ENCODE data around the gene KIF26A.

KIF26A gene

GRCh38 chr14:104211741-104212140 lies 73.4 kb downstream of the KIF26A start:
- no peak for DNase-seq

GRCh38 chr14:104212206-104213095 lies 74.1 kb downstream of the KIF26A start:
- DNase-seq, result no peak

GRCh38 chr14:104213301-104214034 lies 75.1 kb downstream of the KIF26A start:
- no peak for DNase-seq

GRCh38 chr14:104214431-104215218 lies 76.2 kb downstream of the KIF26A start:
- no peak for DNase-seq

GRCh38 chr14:104215706-104216334 lies 77.4 kb downstream of the KIF26A start:
- no peak for DNase-seq

GRCh38 chr14:104216457-104216856 lies 78.1 kb downstream of the KIF26A start:
- DNase-seq, result no peak

- DNase-seq, result no peak
Observed at GRCh38 chr14:104217486-104218360, 79.3 kb downstream of the KIF26A start.

- DNase-seq, result no peak
Observed at GRCh38 chr14:104218361-104219180, 80.2 kb downstream of the KIF26A start.

- no peak for DNase-seq
Observed at GRCh38 chr14:104219731-104220214, 81.4 kb downstream of the KIF26A start.

- no peak for DNase-seq
Observed at GRCh38 chr14:104220215-104221070, 82.1 kb downstream of the KIF26A start.

GRCh38 chr14:104221071-104221625 lies 82.8 kb downstream of the KIF26A start:
- DNase-seq, result no peak

- no peak for DNase-seq
Observed at GRCh38 chr14:104221636-104222369, 83.4 kb downstream of the KIF26A start.

- DNase-seq, result no peak
Observed at GRCh38 chr14:104222396-104223036, 84.1 kb downstream of the KIF26A start.

GRCh38 chr14:104223101-104224041 lies 85.0 kb downstream of the KIF26A start:
- no peak for DNase-seq

- DNase-seq, result no peak
Observed at GRCh38 chr14:104224131-104224505, 85.7 kb downstream of the KIF26A start.

- DNase-seq, result peak; percentile 66
Observed at GRCh38 chr14:104224506-104225277, 86.3 kb downstream of the KIF26A start.

All from stimulated activated CD4-positive, alpha-beta T cell treated with anti-CD3 and anti-CD28 coated beads, Interleukin-15, amount 100 ng/mL, for 24 hours (primary cell).